Measurements from ENCODE around the gene DGKQ. TPM values are rescaled to one million over a fixed set of nuclear protein-coding genes. Genes with fewer than 3 reads are reported as not detected.

Gene DGKQ
- total and polyA plus RNA-seq, 2 experiments from 2014 or later: 4.0 to 22.4 TPM

GRCh38 chr4:1022051-1022738 is 48.8 kb upstream of the DGKQ start:
- H4K20me1 ChIP-seq (replicated peaks; ENCODE audit: insufficient read depth): no peaks in the 10 kb centered on the region; the same call in 1 of the 2 replicates
- DNase-seq (ENCODE audit: low spot score): no peak
- Mint-ChIP-seq H3K27me3 (ENCODE audit: insufficient read depth, low read depth, poor library complexity) (peaks cover 6% of the 10 kb centered on the region), H3K4me1 (peaks cover 4% of the 10 kb centered on the region; the same call in 2 of the 3 replicates), H3K9me3 (no peaks in the 10 kb centered on the region; the same call in 2 of the 3 replicates), H3K4me3 (no peak overlapping the region), H3K27ac (no peak overlapping the region), H3K36me3 (ENCODE audit: low read depth) (peaks cover 13% of the 10 kb centered on the region)
- H3F3A ChIP-seq (replicated peaks; ENCODE audit: low read depth): no peaks in the 10 kb centered on the region
- H3K27me3 ChIP-seq (ENCODE audit: insufficient read depth): no peaks in the 10 kb centered on the region
- no peaks in the 10 kb centered on the region for H3K4me1 ChIP-seq (ENCODE audit: insufficient read depth)
- ATAC-seq: peak; percentile 11; the same call in 2 of the 3 replicates
- no peaks in the 10 kb centered on the region for H3K79me2 ChIP-seq (replicated peaks; ENCODE audit: insufficient read depth)
- H3K9me2 ChIP-seq (ENCODE audit: insufficient read depth): no peaks in the 10 kb centered on the region
- H3K4me3 ChIP-seq: no peak overlapping the region
- H2AFZ ChIP-seq: no peak overlapping the region
- H3K4me2 ChIP-seq: no peak overlapping the region
- no peak for TF ChIP-seq JUNB (IDR thresholded peaks at IDR 0.05; ENCODE audit: unreplicated experiment)
- TF ChIP-seq CREB1 (CRISPR knock-in tag; IDR thresholded peaks at IDR 0.05; ENCODE audit: low read depth): no peak
- no peak for TF ChIP-seq EZH2 (IDR thresholded peaks at IDR 0.05; ENCODE audit: low read depth, unreplicated experiment)
- TF ChIP-seq ZNF331 (CRISPR knock-in tag; IDR thresholded peaks at IDR 0.05; ENCODE audit: low read depth): no peak
- no peak for TF ChIP-seq EZH2phosphoT487 (IDR thresholded peaks at IDR 0.05; ENCODE audit: unreplicated experiment)
- TF ChIP-seq, protein P1, sequence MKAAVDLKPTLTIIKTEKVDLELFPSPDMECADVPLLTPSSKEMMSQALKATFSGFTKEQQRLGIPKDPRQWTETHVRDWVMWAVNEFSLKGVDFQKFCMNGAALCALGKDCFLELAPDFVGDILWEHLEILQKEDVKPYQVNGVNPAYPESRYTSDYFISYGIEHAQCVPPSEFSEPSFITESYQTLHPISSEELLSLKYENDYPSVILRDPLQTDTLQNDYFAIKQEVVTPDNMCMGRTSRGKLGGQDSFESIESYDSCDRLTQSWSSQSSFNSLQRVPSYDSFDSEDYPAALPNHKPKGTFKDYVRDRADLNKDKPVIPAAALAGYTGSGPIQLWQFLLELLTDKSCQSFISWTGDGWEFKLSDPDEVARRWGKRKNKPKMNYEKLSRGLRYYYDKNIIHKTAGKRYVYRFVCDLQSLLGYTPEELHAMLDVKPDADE (IDR thresholded peaks at IDR 0.05): no peak
- TF ChIP-seq POLR2AphosphoS5 (IDR thresholded peaks at IDR 0.05; ENCODE audit: low read depth): no peak
- no peak for TF ChIP-seq NANOG (IDR thresholded peaks at IDR 0.05; ENCODE audit: borderline replicate concordance)
- TF ChIP-seq, protein P2, sequence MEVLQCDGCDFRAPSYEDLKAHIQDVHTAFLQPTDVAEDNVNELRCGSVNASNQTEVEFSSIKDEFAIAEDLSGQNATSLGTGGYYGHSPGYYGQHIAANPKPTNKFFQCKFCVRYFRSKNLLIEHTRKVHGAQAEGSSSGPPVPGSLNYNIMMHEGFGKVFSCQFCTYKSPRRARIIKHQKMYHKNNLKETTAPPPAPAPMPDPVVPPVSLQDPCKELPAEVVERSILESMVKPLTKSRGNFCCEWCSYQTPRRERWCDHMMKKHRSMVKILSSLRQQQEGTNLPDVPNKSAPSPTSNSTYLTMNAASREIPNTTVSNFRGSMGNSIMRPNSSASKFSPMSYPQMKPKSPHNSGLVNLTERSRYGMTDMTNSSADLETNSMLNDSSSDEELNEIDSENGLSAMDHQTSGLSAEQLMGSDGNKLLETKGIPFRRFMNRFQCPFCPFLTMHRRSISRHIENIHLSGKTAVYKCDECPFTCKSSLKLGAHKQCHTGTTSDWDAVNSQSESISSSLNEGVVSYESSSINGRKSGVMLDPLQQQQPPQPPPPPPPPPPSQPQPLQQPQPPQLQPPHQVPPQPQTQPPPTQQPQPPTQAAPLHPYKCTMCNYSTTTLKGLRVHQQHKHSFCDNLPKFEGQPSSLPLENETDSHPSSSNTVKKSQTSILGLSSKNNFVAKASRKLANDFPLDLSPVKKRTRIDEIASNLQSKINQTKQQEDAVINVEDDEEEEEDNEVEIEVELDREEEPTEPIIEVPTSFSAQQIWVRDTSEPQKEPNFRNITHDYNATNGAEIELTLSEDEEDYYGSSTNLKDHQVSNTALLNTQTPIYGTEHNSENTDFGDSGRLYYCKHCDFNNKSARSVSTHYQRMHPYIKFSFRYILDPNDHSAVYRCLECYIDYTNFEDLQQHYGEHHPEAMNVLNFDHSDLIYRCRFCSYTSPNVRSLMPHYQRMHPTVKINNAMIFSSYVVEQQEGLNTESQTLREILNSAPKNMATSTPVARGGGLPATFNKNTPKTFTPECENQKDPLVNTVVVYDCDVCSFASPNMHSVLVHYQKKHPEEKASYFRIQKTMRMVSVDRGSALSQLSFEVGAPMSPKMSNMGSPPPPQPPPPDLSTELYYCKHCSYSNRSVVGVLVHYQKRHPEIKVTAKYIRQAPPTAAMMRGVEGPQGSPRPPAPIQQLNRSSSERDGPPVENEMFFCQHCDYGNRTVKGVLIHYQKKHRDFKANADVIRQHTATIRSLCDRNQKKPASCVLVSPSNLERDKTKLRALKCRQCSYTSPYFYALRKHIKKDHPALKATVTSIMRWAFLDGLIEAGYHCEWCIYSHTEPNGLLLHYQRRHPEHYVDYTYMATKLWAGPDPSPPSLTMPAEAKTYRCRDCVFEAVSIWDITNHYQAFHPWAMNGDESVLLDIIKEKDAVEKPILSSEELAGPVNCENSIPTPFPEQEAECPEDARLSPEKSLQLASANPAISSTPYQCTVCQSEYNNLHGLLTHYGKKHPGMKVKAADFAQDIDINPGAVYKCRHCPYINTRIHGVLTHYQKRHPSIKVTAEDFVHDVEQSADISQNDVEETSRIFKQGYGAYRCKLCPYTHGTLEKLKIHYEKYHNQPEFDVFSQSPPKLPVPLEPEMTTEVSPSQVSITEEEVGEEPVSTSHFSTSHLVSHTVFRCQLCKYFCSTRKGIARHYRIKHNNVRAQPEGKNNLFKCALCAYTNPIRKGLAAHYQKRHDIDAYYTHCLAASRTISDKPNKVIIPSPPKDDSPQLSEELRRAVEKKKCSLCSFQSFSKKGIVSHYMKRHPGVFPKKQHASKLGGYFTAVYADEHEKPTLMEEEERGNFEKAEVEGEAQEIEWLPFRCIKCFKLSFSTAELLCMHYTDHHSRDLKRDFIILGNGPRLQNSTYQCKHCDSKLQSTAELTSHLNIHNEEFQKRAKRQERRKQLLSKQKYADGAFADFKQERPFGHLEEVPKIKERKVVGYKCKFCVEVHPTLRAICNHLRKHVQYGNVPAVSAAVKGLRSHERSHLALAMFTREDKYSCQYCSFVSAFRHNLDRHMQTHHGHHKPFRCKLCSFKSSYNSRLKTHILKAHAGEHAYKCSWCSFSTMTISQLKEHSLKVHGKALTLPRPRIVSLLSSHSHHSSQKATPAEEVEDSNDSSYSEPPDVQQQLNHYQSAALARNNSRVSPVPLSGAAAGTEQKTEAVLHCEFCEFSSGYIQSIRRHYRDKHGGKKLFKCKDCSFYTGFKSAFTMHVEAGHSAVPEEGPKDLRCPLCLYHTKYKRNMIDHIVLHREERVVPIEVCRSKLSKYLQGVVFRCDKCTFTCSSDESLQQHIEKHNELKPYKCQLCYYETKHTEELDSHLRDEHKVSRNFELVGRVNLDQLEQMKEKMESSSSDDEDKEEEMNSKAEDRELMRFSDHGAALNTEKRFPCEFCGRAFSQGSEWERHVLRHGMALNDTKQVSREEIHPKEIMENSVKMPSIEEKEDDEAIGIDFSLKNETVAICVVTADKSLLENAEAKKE (CRISPR knock-in tag; IDR thresholded peaks at IDR 0.05): no peak
- no peak for TF ChIP-seq STAT1 (IDR thresholded peaks at IDR 0.05; ENCODE audit: unreplicated experiment)
- no peaks in the 10 kb centered on the region; the same call in 1 of the 2 replicates for H3K36me3 ChIP-seq (ENCODE audit: insufficient read depth)
- no peak overlapping the region for H3K27ac ChIP-seq (ENCODE audit: low read depth)

All from GM23338 (cell line).